GM10266 (cell line): Measurements from ENCODE around the gene AK2.

Source experiments
- DNase-seq: peaks from one replicate; pipeline ENCODE4 v3.0.0; 2012; ENCODE audit errors: extremely low spot score
- CTCF ChIP-seq: IDR thresholded peaks from 2 replicates; pipeline ENCODE4 v1.5.1; 2012; ENCODE audit warnings: mild to moderate bottlenecking, low read depth; ENCODE audit not compliant: control insufficient read depth, insufficient read depth; ENCODE audit errors: missing control alignments

AK2 gene

GRCh38 chr1:32960819-32961355 lies 75.8 kb downstream of the AK2 start:
- TF ChIP-seq CTCF, result no peak
- DNase-seq, result no peak

GRCh38 chr1:32960342-32960741 lies 76.3 kb downstream of the AK2 start:
- DNase-seq, result no peak
- no peak for TF ChIP-seq CTCF

- no peak for TF ChIP-seq CTCF
- no peak for DNase-seq
These were observed 77.9 kb downstream of the AK2 start for GRCh38 chr1:32958827-32959226.
